Activated CD8-positive, alpha-beta T cell treated with anti-CD3 and anti-CD28 coated beads, Interleukin-2, amount 10 ng/mL, durations not matched to agents 7 days and 5 days (primary cell): Measurements from ENCODE around the gene GIT2. TPM values are rescaled to one million over a fixed set of nuclear protein-coding genes. Genes with fewer than 3 reads are reported as not detected.

Experiments
- ATAC-seq: fragments of 150-1000 bp; cut with Tn5 transposase; one replicate; pipeline ENCODE4 v1.10.0; 2021; ENCODE audit warnings: moderate library complexity
- CTCF ChIA-PET: fragments of 350-600 bp; sonication (Branson Sonifier 250); formaldehyde crosslinking; loops from one replicate; lab custom pipeline; 2021; ENCODE audit warnings: antibody characterized with exemption; lab: Charles Lee
- POLR2A ChIA-PET: fragments of 350-600 bp; sonication (Branson Sonifier 250); formaldehyde crosslinking; loops from one replicate; lab custom pipeline; 2021; ENCODE audit warnings: antibody characterized with exemption; lab: Charles Lee
- DNase-seq: peaks from one replicate; pipeline ENCODE4 v3.0.0-alpha.2; 2020
- H3K27ac Mint-ChIP-seq: one replicate; pipeline ENCODE4 v1.8.0; 2021; ENCODE audit warnings: mild to moderate bottlenecking, mixed read lengths
- H3K27me3 Mint-ChIP-seq: one replicate; pipeline ENCODE4 v1.8.0; 2021; ENCODE audit warnings: low read depth, mixed read lengths
- H3K36me3 Mint-ChIP-seq: one replicate; pipeline ENCODE4 v1.8.0; 2021; ENCODE audit warnings: low read depth, mixed read lengths
- H3K4me1 Mint-ChIP-seq: one replicate; pipeline ENCODE4 v1.8.0; 2021; ENCODE audit warnings: low read depth, mixed read lengths
- H3K4me3 Mint-ChIP-seq: one replicate; pipeline ENCODE4 v1.8.0; 2021; ENCODE audit warnings: mild to moderate bottlenecking, mixed read lengths
- H3K9me3 Mint-ChIP-seq: one replicate; pipeline ENCODE4 v1.8.0; 2022; ENCODE audit warnings: mixed read lengths; ENCODE audit not compliant: insufficient read depth
- total RNA-seq, 2 experiments: library from RNA; stranded (reverse); gene quantifications; one replicate each; pipeline ENCODE4 v1.2.3, GENCODE V29; 2021

The GIT2 gene
- total RNA-seq, 2 experiments from 2014 or later: 86.6 to 87.7 TPM

DNA sequence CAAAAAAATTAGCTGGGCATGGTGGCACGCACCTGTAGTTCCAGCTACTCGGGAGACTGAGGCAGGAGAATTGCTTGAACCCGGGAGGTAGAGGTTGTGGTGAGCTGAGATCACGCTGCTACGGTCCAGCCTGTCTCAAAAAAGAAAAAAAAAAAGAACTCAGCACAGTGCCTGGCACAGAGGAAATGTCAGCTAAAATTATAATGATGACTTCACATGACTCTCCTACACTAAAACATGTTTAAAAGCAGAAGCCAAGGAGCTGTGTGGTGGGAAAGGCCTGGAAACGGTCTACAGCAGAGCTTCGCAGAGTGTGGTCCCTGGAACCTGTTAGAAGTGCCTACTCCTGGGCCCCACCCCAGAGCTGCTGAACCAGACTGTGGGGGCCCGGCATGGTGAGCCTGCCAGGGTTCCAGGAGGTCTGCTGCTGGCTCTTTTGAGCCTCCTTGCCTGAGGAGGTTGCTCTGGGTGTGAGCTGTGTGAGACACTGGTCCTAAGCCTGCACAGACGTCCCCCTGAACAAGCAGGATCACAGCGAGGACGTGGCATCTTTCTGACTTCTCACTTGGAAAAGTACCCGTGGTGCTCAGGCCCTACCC, 68.0 kb downstream of the GIT2 start:
- CTCF ChIA-PET: interaction anchor here (0.7 to 2.3 kb wide), 9 partner anchors 8 to 76 kb away, joined by 3 to 13 read pairs (median 4); no protein-coding TSS in a partner anchor
- Mint-ChIP-seq H3K27me3 (no peaks in the 10 kb centered on the region), H3K9me3 (no peaks in the 10 kb centered on the region), H3K4me1 (no peaks in the 10 kb centered on the region), H3K4me3 (no peak overlapping the region), H3K36me3 (peaks cover 24% of the 10 kb centered on the region), H3K27ac (no peak overlapping the region)
- ATAC-seq (no peak), DNase-seq (no peak)
- POLR2A ChIA-PET: interaction anchor here (1.0 kb wide), 1 partner anchor 8 kb away, joined by 3 read pairs; no protein-coding TSS in a partner anchor

DNA sequence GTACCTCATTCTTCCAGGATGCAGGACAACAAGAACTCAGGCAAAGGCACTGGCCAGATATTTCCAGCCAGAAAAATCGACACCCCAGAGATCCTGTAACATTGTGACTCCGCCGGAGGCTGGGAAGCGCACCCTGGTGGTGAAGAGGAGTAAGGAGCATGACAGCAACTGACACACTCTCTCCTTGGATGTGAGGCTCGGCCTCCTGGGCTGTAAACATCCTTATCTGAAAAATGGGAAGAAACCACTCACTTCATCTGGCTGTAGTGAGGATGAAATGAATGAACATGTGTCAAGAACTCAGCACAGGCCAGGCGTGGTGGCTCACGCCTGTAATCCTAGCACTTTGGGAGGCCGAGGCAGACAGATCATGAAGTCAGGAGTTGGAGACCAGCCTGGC, 68.5 kb downstream of the GIT2 start:
- ChIA-PET CTCF (interaction anchor here (0.7 to 2.3 kb wide), 6 partner anchors 8 to 75 kb away, joined by 3 to 13 read pairs (median 4); no protein-coding TSS in a partner anchor), POLR2A (no interaction called here)
- peak; percentile 56 for DNase-seq
- peak; percentile 72 for ATAC-seq
- Mint-ChIP-seq H3K36me3 (peaks cover 19% of the 10 kb centered on the region), H3K27ac (peak overlapping the region; percentile 71), H3K9me3 (no peaks in the 10 kb centered on the region), H3K4me3 (no peak overlapping the region), H3K4me1 (no peaks in the 10 kb centered on the region), H3K27me3 (no peaks in the 10 kb centered on the region)

DNA sequence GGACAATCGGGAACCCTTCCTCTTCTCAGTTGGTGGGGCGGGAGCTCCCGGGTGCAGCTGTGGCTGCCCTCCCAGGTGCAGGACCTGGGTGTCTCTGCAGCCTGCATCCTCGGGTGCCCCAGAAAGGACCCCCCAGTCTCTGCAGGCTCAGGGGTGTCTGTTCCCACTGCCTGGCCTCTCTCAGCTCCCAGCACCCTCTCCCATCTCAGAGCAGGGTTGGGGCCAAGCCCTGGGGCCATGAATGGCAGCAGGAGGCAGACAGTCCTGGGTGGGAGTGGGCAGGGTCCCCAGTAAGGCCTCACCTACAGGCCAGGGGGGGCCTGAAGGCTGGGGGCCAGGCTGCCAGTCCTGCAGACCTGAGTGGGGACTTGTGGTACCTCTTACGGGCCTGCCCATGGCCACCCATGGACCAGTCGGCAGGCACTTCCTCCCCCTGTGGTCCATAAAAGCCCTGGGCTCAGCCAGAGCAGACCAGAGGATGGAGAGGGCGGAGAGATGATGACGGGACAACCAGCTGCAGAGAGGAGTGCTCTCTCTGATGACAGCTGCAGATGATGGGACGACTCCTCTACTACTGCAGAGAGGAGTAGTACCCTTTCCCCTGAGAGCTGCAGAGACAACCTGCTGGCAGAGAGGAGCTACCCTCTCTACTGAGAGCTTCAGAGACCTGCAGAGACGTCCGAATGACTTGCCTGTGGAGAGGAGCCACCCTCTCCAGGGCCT, 69.5 kb downstream of the GIT2 start:
- H3K27me3 Mint-ChIP-seq: no peaks in the 10 kb centered on the region
- peaks cover 9% of the 10 kb centered on the region for H3K36me3 Mint-ChIP-seq
- no peak overlapping the region for H3K27ac Mint-ChIP-seq
- ATAC-seq (no peak), DNase-seq (no peak)
- ChIA-PET POLR2A (no interaction called here), CTCF (interaction anchor here (0.9 to 1.6 kb wide), 3 partner anchors 72 to 82 kb away, joined by 3 to 4 read pairs (median 3); no protein-coding TSS in a partner anchor)
- no peak overlapping the region for H3K4me3 Mint-ChIP-seq
- no peaks in the 10 kb centered on the region for H3K9me3 Mint-ChIP-seq
- no peaks in the 10 kb centered on the region for H3K4me1 Mint-ChIP-seq

DNA sequence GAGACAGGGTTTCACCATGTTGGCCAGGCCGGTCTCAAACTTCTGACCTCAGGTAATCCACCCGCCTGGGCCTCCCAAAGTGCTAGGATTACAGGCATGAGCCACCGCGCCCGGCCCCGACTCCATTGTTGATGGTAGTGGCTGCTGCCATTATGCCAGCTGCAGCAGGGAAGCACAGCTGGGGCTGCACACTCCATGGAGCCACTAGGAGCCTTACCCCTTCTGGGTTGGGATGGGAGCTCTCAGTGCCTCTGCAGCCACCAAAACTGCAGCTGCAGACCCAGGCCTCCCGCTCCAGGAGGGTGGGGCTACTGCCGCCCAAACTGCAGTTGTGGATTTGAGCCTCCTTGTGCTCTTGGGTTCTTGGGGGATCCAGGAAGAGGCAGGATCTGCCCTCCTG, 70.2 kb downstream of the GIT2 start:
- no peak overlapping the region for H3K27ac Mint-ChIP-seq
- no peaks in the 10 kb centered on the region for H3K27me3 Mint-ChIP-seq
- no peak for ATAC-seq
- no peaks in the 10 kb centered on the region for H3K4me1 Mint-ChIP-seq
- H3K36me3 Mint-ChIP-seq: peaks cover 6% of the 10 kb centered on the region
- CTCF ChIA-PET: interaction anchor here (1.1 to 1.8 kb wide), 2 partner anchors 73 to 81 kb away, joined by 3 to 7 read pairs; no protein-coding TSS in a partner anchor
- no peak for DNase-seq
- POLR2A ChIA-PET: no interaction called here
- H3K4me3 Mint-ChIP-seq: no peak overlapping the region
- H3K9me3 Mint-ChIP-seq: no peaks in the 10 kb centered on the region

DNA sequence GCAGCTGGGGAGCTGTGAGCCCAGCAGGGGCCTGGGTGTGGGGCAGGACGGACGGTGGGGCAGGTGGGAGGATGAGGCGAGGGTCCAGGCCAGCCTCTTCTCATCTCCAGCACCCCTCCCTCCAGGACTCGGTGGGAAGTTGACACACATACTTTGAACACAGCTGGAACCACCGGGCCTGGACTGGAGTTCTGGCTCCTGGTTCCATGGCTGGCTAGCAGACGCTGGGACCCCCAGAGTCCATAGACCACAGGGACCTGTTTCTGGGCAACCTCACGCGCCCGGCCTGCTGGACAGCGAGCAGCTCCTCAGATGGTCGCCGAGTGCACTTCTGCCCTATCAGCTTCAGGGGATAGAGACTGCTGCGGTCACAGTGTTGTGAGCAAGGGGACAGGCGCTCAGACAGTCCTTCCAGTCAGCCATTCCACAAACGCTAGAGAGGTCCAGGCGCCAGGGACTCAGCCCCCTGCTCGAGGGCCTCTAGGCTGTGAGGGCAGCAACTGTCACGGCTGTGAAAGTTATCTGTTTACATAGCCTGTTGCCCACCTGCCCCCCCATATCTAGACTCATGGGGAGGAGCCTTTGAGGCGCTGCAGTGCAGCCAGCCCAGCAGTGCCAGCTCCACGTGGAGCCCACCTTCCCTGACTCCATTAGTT, 70.9 kb downstream of the GIT2 start:
- CTCF ChIA-PET: interaction anchor here (1.8 kb wide), 1 partner anchor 72 kb away, joined by 7 read pairs; no protein-coding TSS in a partner anchor
- Mint-ChIP-seq H3K27me3 (no peaks in the 10 kb centered on the region), H3K36me3 (peaks cover 13% of the 10 kb centered on the region), H3K9me3 (no peaks in the 10 kb centered on the region), H3K4me3 (no peak overlapping the region), H3K4me1 (no peaks in the 10 kb centered on the region), H3K27ac (no peak overlapping the region)
- DNase-seq (no peak), ATAC-seq (no peak)
- POLR2A ChIA-PET: no interaction called here

DNA sequence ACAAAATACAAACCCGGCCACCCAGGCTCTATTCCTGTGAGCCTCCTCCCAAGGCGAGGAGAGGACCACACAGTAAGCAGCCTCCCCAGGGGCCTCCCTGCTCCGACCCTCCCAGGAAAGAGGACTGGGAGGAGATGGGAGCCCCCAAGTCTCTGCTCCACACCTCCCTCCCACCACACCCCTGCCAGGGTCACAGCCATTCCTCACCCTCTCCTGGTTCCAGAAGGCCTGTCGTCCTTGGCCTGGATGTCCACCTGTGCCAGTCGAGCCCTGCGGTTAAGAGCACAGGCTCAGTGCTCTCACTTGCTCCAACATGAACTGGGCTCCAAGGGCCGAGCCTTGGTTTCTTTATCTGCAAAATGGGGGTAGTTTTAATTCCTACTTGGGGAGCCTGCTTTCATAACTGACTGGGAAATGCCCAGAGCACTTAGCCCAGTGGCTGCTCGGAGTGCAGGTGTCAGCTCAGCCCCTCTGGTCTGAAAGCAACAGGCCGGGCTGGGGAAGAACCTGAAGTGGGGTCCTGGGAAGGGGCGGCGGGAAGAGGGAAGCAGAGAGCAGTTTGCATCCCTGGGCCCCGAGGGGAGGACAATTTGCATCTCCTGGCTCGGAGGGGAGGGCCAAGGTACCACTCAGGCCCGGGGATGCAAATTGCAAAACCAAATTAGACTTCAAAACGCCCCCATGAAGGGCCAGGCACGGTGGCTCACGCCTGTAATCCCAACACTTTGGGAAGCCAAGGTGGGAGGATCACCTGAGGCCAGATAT, 72.5 kb downstream of the GIT2 start:
- Mint-ChIP-seq H3K27me3 (no peaks in the 10 kb centered on the region), H3K9me3 (no peaks in the 10 kb centered on the region), H3K27ac (no peak overlapping the region), H3K4me3 (no peak overlapping the region), H3K36me3 (peaks cover 23% of the 10 kb centered on the region), H3K4me1 (no peaks in the 10 kb centered on the region)
- ChIA-PET CTCF (no interaction called here), POLR2A (interaction anchor here (0.6 kb wide), 1 partner anchor 303 kb away, joined by 3 read pairs; no protein-coding TSS in a partner anchor)
- ATAC-seq (no peak), DNase-seq (no peak)

DNA sequence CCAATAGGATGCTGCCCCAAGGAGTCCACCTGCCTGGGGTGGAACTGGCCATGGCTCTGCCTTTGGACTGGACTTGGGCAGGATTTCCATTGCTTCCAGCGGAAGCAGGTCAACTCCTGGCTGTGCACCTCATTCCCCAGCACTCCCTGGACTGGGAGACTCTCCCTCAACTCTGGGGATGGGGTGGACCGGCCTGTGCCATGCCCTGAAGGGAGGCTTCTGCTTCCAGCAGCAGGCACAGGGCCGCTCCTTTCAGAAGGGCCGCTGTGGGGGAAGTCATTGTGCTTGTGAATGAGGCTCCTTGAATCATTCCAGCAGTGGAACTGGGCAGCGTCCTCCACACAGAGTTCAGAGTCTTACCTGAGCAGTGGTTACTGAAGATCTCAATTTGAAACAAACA, 73.1 kb downstream of the GIT2 start:
- H3K4me1 Mint-ChIP-seq: no peaks in the 10 kb centered on the region
- DNase-seq (no peak), ATAC-seq (no peak)
- no peak overlapping the region for H3K4me3 Mint-ChIP-seq
- H3K27me3 Mint-ChIP-seq: no peaks in the 10 kb centered on the region
- ChIA-PET POLR2A (no interaction called here), CTCF (no interaction called here)
- no peak overlapping the region for H3K27ac Mint-ChIP-seq
- H3K36me3 Mint-ChIP-seq: peaks cover 24% of the 10 kb centered on the region
- no peaks in the 10 kb centered on the region for H3K9me3 Mint-ChIP-seq

DNA sequence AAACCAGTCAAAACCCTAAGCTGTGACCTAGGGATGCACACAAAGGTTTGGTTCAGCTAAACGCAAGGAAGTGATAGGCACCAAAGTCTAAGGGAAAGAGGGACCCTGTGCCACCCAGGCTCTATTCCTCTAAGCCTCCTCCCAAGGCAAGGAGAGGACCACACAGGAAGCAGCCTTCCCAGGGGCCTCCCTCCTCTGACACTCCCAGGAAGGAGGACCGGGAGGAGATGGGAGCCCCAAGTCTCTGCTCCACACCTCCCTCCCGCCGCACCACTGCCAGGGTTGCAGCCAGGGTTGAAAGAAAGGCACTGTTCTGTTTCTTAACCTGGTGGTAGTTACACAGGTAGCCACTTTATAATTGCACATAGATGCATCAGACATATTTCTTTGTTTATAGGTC, 74.2 kb downstream of the GIT2 start:
- Mint-ChIP-seq H3K27ac (no peak overlapping the region), H3K4me1 (no peaks in the 10 kb centered on the region), H3K27me3 (no peaks in the 10 kb centered on the region), H3K36me3 (peaks cover 29% of the 10 kb centered on the region), H3K4me3 (no peak overlapping the region), H3K9me3 (no peaks in the 10 kb centered on the region)
- DNase-seq (no peak), ATAC-seq (no peak)
- ChIA-PET CTCF (interaction anchor here (0.6 kb wide), 1 partner anchor 72 kb away, joined by 4 read pairs; no protein-coding TSS in a partner anchor), POLR2A (no interaction called here)

DNA sequence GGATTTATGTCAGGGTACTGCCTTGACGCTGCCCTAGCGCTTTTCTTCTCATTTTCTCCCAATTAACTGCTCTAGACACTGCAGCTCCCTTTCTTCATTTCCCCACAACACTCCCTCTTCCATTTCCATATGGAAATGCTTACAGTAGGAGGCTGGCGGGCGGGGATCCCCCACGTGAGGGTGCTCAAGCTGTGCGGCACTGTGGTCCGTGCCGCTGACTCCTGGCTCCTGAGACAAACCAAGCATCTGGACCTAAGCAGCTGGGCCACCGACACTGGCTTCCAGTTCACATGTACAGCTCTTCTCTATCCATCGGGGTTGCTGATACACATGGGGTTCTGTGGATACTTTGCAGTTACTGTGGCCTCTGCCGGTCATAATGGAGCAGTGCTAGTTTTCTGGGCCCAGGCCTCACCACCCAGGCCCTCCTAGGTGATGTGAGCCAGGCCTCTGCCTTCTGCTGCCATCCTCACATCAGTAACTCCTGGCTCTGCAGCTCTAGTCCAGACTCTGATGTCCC, 75.8 kb downstream of the GIT2 start:
- Mint-ChIP-seq H3K4me3 (no peak overlapping the region), H3K27ac (no peak overlapping the region), H3K36me3 (peaks cover 44% of the 10 kb centered on the region), H3K4me1 (no peaks in the 10 kb centered on the region), H3K27me3 (no peaks in the 10 kb centered on the region), H3K9me3 (no peaks in the 10 kb centered on the region)
- DNase-seq: no peak
- ChIA-PET POLR2A (interaction anchor here (1.0 kb wide), 1 partner anchor 8 kb away, joined by 3 read pairs; no protein-coding TSS in a partner anchor), CTCF (no interaction called here)
- no peak for ATAC-seq

DNA sequence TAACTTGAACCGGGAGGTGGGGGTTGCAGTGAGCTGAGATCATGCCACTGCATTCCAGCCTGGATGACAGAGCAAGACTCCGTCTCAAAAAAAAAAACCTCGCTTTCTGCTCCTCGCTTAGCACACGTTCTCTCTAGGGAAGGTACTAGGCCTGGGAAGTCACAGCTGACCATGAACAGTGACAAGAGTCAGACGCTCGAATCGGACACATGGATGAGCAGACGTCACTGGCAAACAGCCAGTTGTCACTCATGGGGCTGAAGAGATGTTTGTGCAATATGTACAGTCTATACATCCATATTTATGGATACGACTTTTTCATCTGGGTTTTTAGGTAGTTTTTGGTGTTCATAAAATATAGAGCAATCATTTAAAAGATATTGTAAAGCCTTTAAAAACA, 76.7 kb downstream of the GIT2 start:
- ATAC-seq (no peak), DNase-seq (no peak)
- no peaks in the 10 kb centered on the region for H3K4me1 Mint-ChIP-seq
- no peaks in the 10 kb centered on the region for H3K27me3 Mint-ChIP-seq
- no peak overlapping the region for H3K4me3 Mint-ChIP-seq
- H3K9me3 Mint-ChIP-seq: no peaks in the 10 kb centered on the region
- H3K27ac Mint-ChIP-seq: no peak overlapping the region
- ChIA-PET CTCF (no interaction called here), POLR2A (no interaction called here)
- peaks cover 51% of the 10 kb centered on the region for H3K36me3 Mint-ChIP-seq

DNA sequence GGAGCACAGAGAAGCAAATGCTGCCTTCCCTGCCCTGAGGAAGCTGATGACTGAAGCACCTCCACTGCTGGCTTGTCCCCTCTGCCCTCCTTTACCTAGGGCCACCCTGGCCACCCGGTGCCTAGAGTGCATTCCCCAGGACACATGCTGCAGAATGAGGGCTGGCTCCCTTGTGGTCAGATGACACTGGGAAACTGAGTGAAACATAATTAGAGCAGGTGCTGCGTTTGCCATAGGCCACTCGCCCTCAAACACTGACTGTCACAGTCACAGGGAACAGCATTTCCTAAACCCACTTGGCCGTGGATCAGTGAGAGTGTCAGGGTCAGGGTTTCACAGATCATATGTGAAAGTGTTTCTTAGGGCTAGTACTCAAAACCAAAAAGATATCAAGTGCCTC, 80.1 kb downstream of the GIT2 start:
- Mint-ChIP-seq H3K4me1 (no peaks in the 10 kb centered on the region), H3K36me3 (peaks cover 68% of the 10 kb centered on the region), H3K9me3 (no peaks in the 10 kb centered on the region), H3K27ac (peak overlapping the region; percentile 8), H3K27me3 (no peaks in the 10 kb centered on the region), H3K4me3 (no peak overlapping the region)
- ChIA-PET CTCF (no interaction called here), POLR2A (no interaction called here)
- DNase-seq: no peak
- ATAC-seq: no peak
